Endothelial cell of umbilical vein (primary cell): ENCODE measurements around the gene NLGN1. TPM values are rescaled to one million over a fixed set of nuclear protein-coding genes. Genes with fewer than 3 reads are reported as not detected.

Source experiments
- BruUV-seq: library from RNA; stranded (reverse); fragments of 400-500 nt; replicated peaks from 2 replicates; lab custom pipeline; 2021; lab: Mats Ljungman, UMichigan
- CTCF ChIA-PET: fragments of 300-600, 350-600 bp; sonication (Branson Sonifier 250); formaldehyde crosslinking; loops from one replicate; lab custom pipeline; 2021; ENCODE audit warnings: antibody characterized with exemption, inconsistent platforms; lab: Charles Lee
- POLR2A ChIA-PET: fragments of 300-600, 350-600 bp; sonication (Branson Sonifier 250); formaldehyde crosslinking; loops from one replicate; lab custom pipeline; 2021; ENCODE audit warnings: antibody characterized with exemption, inconsistent platforms; lab: Charles Lee
- DNase-seq: peaks from one replicate; pipeline ENCODE4 v3.0.0-alpha.2; 2011; ENCODE audit warnings: low read depth, low spot score
- FAIRE-seq: peaks from 2 replicates; lab custom pipeline; 2011; peaks lifted over from hg19 to GRCh38; lab: Jason Lieb, UNC
- H2AFZ ChIP-seq: 2 replicates; pipeline ENCODE4 v1.6.0; 2012; ENCODE audit warnings: low read depth, low read length, control low read depth, inconsistent platforms
- H3K27ac ChIP-seq: 2 replicates; pipeline ENCODE4 v1.5.1; 2011; ENCODE audit warnings: low read depth, mild to moderate bottlenecking, control low read depth, low read length, moderate library complexity; ENCODE audit not compliant: insufficient read depth
- H3K27me3 ChIP-seq, 2 experiments: 2 replicates each; pipeline versions ENCODE4 v1.6.0 to v1.6.1; 2011; ENCODE audit warnings: low read length in 2 of 2, mixed read lengths in 1 of 2; ENCODE audit not compliant: control insufficient read depth in 2 of 2, insufficient read depth in 2 of 2
- H3K36me3 ChIP-seq, 2 experiments: 2 replicates in 1 of 2; 3 replicates in 1 of 2; pipeline ENCODE4 v1.5.1; 2011; ENCODE audit warnings: low read length in 2 of 2, mild to moderate bottlenecking in 1 of 2, moderate library complexity in 1 of 2; ENCODE audit not compliant: control insufficient read depth in 2 of 2, insufficient read depth in 2 of 2; ENCODE audit errors: extremely low read depth in 1 of 2
- H3K4me1 ChIP-seq: 3 replicates; pipeline ENCODE4 v1.5.1; 2011; ENCODE audit warnings: mild to moderate bottlenecking, low read length; ENCODE audit not compliant: control insufficient read depth, insufficient read depth; ENCODE audit errors: extremely low read depth
- H3K4me2 ChIP-seq: 2 replicates; pipeline ENCODE4 v1.6.1; 2011; ENCODE audit warnings: low read length, control low read depth, mixed read lengths; ENCODE audit not compliant: insufficient read depth
- H3K4me3 ChIP-seq, 3 experiments: fragments of 200-600 bp in 1 of 3; sonication (generic), shearing (Covaris generic) in 1 of 3; replicated peaks in 1 of 3; 2 replicates each; pipeline ENCODE4 v1.5.1; 2011 to 2016; ENCODE audit warnings: control low read depth in 3 of 3, low read length in 3 of 3, mild to moderate bottlenecking in 2 of 3, inconsistent platforms in 1 of 3, low read depth in 1 of 3, moderate library complexity in 1 of 3; ENCODE audit not compliant: insufficient read depth in 1 of 3
- H3K79me2 ChIP-seq: 2 replicates; pipeline ENCODE4 v1.6.0; 2012; ENCODE audit warnings: low read length, inconsistent platforms; ENCODE audit not compliant: control insufficient read depth, insufficient read depth
- H3K9ac ChIP-seq: replicated peaks from 2 replicates; pipeline ENCODE3; 2011; ENCODE audit warnings: low read length, control low read depth; ENCODE audit not compliant: insufficient read depth; ENCODE audit errors: extremely low read depth
- H3K9me1 ChIP-seq: replicated peaks from 3 replicates; pipeline ENCODE4 v1.6.0; 2011; ENCODE audit warnings: mild to moderate bottlenecking, low read length; ENCODE audit not compliant: control insufficient read depth, insufficient read depth; ENCODE audit errors: extremely low read depth
- H3K9me3 ChIP-seq: replicated peaks from 2 replicates; pipeline ENCODE4 v1.5.1; 2012; ENCODE audit warnings: low read length, inconsistent platforms; ENCODE audit not compliant: control insufficient read depth, insufficient read depth
- H4K20me1 ChIP-seq: replicated peaks from 2 replicates; pipeline ENCODE3; 2011; ENCODE audit warnings: mild to moderate bottlenecking, low read length; ENCODE audit not compliant: control insufficient read depth, insufficient read depth; ENCODE audit errors: extremely low read depth
- CTCF ChIP-seq, 2 donors: IDR thresholded peaks; 1 replicate in 1 of 2; 2 replicates in 1 of 2; pipeline ENCODE4 v1.5.1; 2011; ENCODE audit warnings: low read length in 2 of 2, mild to moderate bottlenecking in 2 of 2, moderate library complexity in 2 of 2, control low read depth in 1 of 2, inconsistent platforms in 1 of 2, low read depth in 1 of 2; ENCODE audit not compliant: insufficient read depth in 1 of 2; ENCODE audit errors: extremely low read depth in 1 of 2
- EZH2 ChIP-seq: IDR thresholded peaks from 2 replicates; pipeline ENCODE4 v1.6.1; 2012; ENCODE audit warnings: borderline replicate concordance, low read depth, mild to moderate bottlenecking, moderate library complexity, low read length, inconsistent platforms; ENCODE audit not compliant: severe bottlenecking
- FOS ChIP-seq: IDR thresholded peaks from 2 replicates; pipeline ENCODE4 v1.6.1; 2011; ENCODE audit warnings: mild to moderate bottlenecking, low read length, moderate library complexity, borderline replicate concordance; ENCODE audit not compliant: insufficient read depth
- GATA2 ChIP-seq: IDR thresholded peaks from 2 replicates; pipeline ENCODE4 v1.7.0; 2011; ENCODE audit warnings: low read depth, mild to moderate bottlenecking, moderate library complexity, mixed read lengths, low read length; ENCODE audit not compliant: insufficient read length, insufficient read depth
- JUN ChIP-seq: IDR thresholded peaks from 2 replicates; pipeline ENCODE4 v1.6.1; 2011; ENCODE audit warnings: borderline replicate concordance, low read depth; ENCODE audit not compliant: insufficient read length, insufficient read depth
- MYC ChIP-seq: IDR thresholded peaks from one replicate; pipeline ENCODE4 v1.6.1; 2011; ENCODE audit warnings: mild to moderate bottlenecking, low read depth, low read length
- POLR2A ChIP-seq: IDR thresholded peaks from 2 replicates; pipeline ENCODE4 v1.6.1; 2012; ENCODE audit warnings: low read depth, mild to moderate bottlenecking, control low read depth, low read length
- POLR2AphosphoS5 ChIP-seq: IDR thresholded peaks from 2 replicates; pipeline ENCODE4 v1.6.1; 2012; ENCODE audit warnings: low read depth, mild to moderate bottlenecking, control low read depth, low read length, moderate library complexity; ENCODE audit not compliant: insufficient read depth
- dilution Hi-C: fragments of 300-500 bp; cut with MboI; formaldehyde crosslinking; loops from one replicate; pipeline ENCODE4 v1.15.0; 2019; ENCODE audit warnings: low sequenced_read_pairs; ENCODE audit not compliant: extremely low pct_ligation_motif_present
- intact Hi-C: fragments of 100-400 bp; cut with micrococcal nuclease; formaldehyde crosslinking; loops from one replicate; pipeline ENCODE4 v1.10.0; 2022
- polyA plus RNA-seq, 4 experiments: library from polyadenylated mRNA; depleted of rRNA in 3 of 4; stranded (reverse) in 3 of 4; unstranded in 1 of 4; fragments of >200 nt; gene quantifications; 2 replicates each; pipeline versions ENCODE4 v1.2.1 to v1.2.3, GENCODE V29; 2011 to 2012; ENCODE audit warnings: missing spikeins in 1 of 4
- total RNA-seq: library from RNA; stranded (reverse); gene quantifications from 2 replicates; pipeline ENCODE4 v1.2.3, GENCODE V29; 2021
- TF ChIP-seq, protein P1 (sequence below): IDR thresholded peaks from 2 replicates; pipeline ENCODE4 v1.6.1; 2011; ENCODE audit not compliant: insufficient read depth, insufficient read length

The NLGN1 gene
- total and polyA plus RNA-seq, 2 donors (not counting 3 experiments of a cell fraction or from before 2014, with no cell fraction given) = 7.9 to 16.3 TPM

DNA sequence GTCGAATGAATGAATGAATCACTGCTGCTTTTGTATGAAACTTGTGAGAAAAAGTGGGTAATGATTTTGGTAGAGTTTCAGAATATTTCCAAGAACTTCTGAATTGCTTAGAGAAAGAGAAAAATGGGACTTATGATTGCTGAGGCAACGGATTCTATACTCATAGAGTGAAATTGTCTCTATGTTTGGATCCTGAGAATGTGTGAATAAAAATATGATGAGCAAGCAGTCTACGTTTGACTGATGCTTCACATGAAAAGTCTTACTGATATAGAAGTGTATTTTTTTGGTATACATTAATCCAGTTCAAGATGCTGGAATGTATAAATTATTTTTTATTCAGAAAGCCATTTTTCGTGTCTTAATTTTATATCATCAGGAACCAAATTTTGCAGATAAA is 441.1 kb downstream of the NLGN1 start:
- no peaks in the 10 kb centered on the region for H3K9me1 ChIP-seq
- no peak overlapping the region for H3K4me2 ChIP-seq
- no TSS peak for BruUV-seq
- no peaks in the 10 kb centered on the region for H4K20me1 ChIP-seq
- no peak for DNase-seq
- H3K36me3 ChIP-seq = no peaks in the 10 kb centered on the region
- no peak overlapping the region for H3K4me3 ChIP-seq
- no peaks in the 10 kb centered on the region for H3K9me3 ChIP-seq
- H3K4me1 ChIP-seq = no peaks in the 10 kb centered on the region
- H3K27ac ChIP-seq = no peak overlapping the region
- H3K9ac ChIP-seq = no peak overlapping the region
- no peak overlapping the region for H2AFZ ChIP-seq
- intact Hi-C loops = no loop called here
- H3K79me2 ChIP-seq = no peaks in the 10 kb centered on the region
- TF ChIP-seq POLR2AphosphoS5 (no peak), EZH2 (no peak), FOS (no peak), GATA2 (no peak), JUN (no peak), CTCF (IDR thresholded peaks at IDR 0.05; ENCODE audit: extremely low read depth in 1 of 2, insufficient read depth in 1 of 2, low read depth in 1 of 2, low read length in 2 of 2) (no peak), MYC (no peak), POLR2A (no peak)
- TF ChIP-seq, protein P1, sequence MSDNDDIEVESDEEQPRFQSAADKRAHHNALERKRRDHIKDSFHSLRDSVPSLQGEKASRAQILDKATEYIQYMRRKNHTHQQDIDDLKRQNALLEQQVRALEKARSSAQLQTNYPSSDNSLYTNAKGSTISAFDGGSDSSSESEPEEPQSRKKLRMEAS = no peak
- FAIRE-seq = no peak
- H3K27me3 ChIP-seq = no peaks in the 10 kb centered on the region
- CTCF ChIA-PET = no interaction called here
- POLR2A ChIA-PET = no interaction called here
- dilution Hi-C loops = no loop called here
